Measurements from ENCODE around the gene SP1.

Gene SP1

DNA sequence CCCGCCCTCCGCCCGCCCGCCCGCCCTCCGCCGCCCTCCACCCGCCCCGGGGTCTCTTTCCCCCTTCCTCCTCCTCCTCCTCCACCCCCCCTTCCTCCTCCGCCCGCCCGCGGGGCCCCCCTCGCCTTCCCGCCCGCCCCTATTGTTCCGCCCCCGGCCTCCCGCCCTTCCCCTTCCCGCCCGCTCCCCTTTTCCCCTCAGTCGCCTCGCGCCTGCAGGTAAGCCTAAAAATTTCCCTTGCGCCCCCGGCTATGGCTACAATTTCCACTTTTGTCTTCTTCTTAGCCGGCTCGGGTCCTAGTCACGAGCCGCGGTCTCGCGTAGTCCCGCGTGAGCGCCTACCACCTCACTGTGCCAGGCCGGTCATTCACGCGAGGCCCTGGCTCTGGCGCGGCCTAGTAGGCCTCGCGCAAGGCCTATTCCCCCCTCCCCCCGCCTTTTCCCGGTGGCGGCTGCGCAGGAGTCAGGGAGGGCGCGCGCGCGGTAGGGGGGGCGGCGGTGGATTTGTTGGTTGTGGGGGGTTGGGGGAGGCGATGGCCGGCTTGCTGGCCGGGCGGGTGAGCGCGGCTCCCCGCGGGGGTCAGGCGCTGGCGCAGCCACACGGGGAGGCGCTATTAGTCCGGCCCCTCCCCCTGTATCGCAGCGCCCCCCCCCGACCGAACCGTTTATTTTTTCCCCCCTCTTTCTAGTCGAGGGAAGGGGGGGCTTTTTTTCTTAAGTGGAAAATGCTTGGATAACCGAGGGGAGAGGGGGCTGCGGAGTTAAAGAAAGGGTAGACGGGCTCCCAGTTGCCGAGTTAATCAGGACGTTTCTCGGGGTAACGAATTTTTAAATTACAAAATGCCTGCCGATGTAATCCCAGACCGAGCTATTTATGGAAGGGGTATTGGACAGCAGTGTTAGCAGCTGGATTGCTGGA, 72.4 kb downstream of the SP1 start:
- DNase-seq: peak; percentile 76

DNA sequence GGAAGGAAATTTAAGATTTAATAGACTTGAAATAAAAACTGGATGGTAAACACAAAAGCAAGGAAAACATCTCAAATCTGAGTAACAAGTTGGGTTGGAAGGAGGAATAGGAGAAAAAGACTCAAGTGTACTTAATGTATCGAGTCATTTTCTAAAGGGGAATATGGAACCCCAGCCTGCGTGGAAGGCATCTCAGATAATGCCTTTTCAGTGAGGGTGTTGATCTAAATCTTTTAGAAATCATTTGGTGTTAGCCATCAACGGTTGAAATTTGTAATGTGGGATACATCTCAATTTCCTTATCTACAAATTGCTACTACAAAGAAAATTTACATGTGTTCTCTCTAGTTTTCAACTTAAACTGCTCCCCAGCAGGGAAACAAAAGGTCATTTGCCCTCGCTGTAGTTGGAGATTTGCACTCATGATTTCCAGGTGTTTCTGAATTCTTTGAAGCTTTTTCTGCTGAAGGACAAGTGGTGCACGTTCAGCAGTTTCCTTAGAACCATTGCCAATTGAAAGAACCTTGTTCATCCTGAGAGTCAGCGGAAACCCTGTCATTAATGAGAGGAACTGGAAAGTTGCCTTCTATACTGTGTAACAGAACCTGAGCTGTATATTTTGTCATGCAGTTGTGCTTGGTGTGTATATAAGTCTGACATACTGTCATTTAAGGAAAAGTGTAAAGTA, 74.1 kb downstream of the SP1 start:
- no peak for DNase-seq

DNA sequence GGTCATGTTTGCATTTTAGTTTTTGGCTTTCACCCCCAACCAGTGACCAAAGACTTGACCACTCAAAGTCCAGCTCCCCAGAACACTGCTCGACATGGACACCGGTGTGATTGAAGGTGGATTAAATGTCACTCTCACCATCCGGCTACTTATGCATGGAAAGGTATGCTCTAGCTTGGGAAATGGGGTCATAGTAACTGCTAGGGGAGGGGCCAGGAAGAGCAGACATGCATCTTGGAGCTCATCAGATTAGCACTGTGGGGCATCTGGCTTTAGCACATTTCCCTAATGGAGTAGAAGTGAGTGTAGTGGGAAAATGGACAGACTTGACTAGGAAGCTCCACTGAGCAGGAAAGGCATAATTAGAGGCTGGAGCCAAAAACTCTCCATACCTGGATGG, 74.7 kb downstream of the SP1 start:
- DNase-seq: no peak

DNA sequence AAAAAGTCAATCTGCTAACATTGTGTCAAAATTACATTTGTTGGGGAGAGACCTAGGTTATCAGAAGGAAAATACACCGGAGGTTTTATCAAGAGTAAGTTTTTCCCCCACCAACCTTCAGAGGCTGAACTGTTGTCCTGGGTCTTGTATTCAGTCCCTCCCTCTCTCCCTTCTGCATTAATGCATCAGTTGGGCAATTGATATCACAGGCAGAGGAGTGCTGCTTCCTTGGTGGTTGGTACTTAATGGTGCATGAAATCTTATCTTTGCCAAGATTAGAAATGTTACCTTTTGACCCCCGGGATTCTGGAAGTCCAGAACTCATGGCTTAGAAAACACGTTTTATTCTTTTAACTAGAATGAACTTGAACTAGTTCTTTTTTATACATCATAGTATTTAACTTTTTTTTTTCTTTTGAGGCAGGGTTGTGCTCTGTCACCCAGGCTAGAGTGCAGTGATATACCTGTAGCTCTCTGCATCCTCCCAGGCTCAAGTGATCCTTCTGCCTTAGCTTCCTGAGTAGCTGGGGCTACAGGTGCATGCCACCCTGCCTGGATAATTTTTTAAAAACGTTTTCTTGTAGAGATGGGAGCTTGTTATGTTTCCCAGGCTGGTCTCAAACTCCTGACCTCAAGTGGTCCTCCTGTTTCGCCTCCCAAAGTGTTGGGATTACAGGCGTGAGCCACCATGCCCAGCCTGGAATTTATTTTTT, 76.8 kb downstream of the SP1 start:
- no peak for DNase-seq

DNA sequence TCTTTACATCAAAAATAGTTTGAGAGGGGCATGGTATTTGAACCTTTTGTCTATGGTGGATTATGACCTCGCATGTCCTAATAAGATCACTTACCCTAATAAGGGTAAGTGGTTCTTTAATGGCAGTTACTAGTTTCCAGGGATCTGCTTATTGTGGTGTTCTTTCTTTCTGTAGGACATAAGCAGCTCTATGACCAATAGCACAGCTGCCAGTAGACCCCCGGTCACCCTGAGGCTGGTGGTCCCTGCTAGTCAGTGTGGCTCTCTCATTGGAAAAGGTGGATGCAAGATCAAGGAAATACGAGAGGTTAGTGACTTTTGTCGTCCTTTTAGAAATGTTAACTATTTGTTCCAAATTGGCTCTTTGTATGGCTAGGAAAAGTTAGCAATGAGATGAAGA, 79.1 kb downstream of the SP1 start:
- no peak for DNase-seq

DNA sequence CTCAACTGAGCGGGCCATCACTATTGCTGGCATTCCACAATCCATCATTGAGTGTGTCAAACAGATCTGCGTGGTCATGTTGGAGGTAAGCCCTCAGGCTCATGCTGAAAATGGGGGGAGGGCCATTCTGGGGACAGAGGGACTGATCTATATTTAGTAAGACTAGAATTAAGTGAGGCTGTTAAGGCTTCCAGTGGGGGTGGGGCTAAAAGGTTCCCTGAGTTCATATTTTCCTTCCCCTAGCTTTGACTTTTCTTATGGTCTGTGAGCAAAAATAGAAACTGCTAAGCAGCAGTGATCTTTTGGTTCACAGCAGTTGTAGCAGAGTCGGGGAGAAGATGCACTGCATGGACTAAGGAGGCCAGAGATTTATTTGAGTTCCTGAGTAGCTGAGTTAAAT, 81.1 kb downstream of the SP1 start:
- no peak for DNase-seq

DNA sequence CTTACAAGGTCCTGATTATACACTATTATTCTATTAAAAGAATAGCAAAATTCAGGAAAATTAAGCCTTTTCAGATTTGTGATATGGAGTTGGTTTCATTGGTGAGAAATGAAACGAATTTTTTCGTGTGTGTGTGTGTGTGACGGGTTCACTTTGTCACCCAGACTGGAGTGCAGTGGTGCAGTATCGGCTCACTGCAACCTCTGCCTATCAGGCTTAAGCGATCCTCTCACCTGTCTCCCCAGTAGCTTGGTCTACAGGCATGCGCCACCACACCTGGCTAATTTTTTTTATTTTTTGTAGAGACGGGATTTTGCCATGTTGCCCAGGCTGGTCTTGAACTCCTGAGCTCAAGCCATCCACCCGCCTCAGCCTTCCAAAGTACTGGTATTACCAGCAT, 81.6 kb downstream of the SP1 start:
- DNase-seq: no peak

DNA sequence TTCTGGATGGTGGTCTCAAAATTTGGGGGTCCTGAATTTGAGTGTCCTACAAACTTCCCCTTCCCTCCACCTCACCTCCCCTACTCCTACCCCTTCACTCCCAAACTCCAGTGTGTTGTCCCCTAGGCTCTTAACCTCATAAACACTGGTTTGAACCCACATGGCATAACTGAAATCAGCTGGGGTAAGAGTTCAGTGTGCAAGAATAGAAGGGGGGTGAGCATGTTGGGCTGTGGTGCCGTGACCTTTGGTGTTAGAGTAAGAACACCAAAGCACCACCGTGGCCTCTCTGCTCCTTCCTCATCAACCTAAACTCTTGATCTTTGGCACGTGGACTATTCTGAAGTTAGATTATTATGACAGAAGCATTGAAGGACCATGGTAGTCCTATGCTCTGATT, 83.0 kb downstream of the SP1 start:
- DNase-seq: no peak

DNA sequence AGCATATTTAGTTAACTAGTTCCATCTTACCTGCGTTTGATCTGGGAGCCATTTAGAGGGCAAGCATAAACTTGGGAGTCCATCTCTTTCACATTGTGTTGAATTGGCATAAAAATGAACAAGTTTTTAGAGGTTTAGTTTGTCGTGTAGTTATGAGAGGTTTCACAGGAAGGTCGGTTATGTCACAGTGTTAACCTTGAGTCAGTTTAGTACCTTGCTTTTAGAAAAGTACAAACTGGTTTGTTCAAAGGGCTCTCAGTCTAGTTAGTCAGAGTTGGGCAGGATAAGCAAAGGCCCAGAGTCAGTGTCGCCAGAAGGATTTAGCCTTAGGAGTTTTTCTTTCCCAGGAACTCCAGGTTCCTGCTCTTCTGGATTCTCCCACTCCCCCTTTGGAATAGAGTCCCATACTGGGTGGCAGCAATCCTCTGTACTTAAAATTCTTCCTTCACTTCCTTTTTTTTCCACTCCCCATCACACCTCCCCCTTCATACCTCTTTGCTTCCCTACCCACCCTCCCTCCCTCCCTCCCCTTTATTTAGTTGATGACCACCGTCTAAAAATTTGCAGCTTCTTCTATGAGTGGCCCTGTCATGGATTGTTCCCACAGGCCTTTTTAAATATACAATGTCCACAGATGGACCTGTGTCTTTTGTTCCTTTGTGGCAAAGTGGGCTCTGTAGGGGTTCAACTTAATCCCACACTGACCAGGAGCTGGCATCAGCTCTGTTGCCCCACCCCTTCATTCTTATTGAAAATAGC, 84.0 kb downstream of the SP1 start:
- DNase-seq: no peak

DNA sequence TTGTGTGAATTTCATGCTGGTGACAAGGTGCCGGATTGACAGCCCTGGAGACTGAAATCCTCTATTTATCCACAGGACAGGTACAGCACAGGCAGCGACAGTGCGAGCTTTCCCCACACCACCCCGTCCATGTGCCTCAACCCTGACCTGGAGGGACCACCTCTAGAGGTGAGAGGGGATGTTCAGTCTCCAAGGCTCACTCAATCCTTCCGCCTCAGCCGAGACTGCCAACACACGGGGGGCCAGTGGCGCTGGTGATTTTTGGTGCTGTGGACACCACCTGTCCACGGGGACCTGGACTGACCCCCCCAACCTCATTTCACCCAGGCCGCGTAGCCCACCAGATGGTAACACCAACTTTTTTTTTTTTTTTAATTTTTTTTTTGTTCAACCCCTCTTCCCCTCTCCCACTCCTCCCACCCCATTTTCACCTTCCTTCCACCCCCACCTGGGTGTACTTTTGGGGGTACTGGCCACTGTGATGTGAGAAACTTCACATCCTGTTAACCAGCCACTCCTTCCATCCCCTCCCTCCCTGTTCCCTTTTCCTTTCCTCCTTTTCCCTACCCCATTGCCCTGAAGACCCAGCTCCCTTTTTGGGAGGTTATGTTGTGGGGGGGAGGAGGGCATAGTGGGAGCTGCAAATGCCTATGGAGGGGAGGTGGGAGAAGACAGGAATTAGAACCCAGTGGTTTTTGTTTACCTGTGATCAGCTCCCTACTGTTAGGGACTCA, 84.9 kb downstream of the SP1 start:
- DNase-seq: no peak

DNA sequence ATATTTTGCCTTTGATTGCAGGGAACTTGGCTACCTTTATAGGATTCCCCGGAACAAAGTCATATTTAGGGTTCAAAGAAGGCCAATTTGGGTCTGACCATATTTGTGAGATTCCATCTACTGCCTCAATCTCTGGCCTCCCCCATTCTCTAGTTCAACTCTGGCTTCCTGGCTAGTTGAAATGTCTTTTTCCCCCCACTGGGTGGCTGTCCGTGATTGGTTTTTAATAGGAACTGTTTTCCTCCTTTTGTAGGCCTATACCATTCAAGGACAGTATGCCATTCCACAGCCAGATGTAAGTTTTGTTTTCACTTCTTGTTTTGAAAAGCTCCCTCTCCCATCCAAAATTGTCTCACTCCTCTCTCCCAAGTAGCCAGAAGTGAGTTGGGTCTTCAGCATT, 85.7 kb downstream of the SP1 start:
- DNase-seq: no peak

Data from T1000 (cell line).